Caco-2 (cell line): ENCODE results near the gene WDFY4. TPM values are rescaled to one million over a fixed set of nuclear protein-coding genes. Genes with fewer than 3 reads are reported as not detected.

Experiments used
- BruUV-seq: library from RNA; stranded (reverse); fragments of 400-500 nt; replicated peaks from 2 replicates; lab custom pipeline; 2021; lab: Mats Ljungman, UMichigan
- CTCF ChIA-PET: fragments of 300-600 bp; sonication (Branson Sonifier 250); formaldehyde crosslinking; loops from one replicate; lab custom pipeline; 2022; ENCODE audit warnings: antibody characterized with exemption; lab: Charles Lee
- POLR2A ChIA-PET: fragments of 300-600 bp; sonication (Branson Sonifier 250); formaldehyde crosslinking; loops from one replicate; lab custom pipeline; 2022; ENCODE audit warnings: antibody characterized with exemption; lab: Charles Lee
- DNase-seq, 2 experiments: peaks; one replicate each; pipeline versions ENCODE4 v3.0.0 to v3.0.0-alpha.2; 2020 to 2022
- H3K27me3 ChIP-seq: replicated peaks from 2 replicates; pipeline ENCODE4 v1.6.0; 2011; ENCODE audit warnings: low read length; ENCODE audit not compliant: control insufficient read depth, insufficient read depth
- H3K36me3 ChIP-seq: 2 replicates; pipeline ENCODE4 v1.5.1; 2011; ENCODE audit warnings: low read length; ENCODE audit not compliant: control insufficient read depth, insufficient read depth
- H3K4me1 ChIP-seq: fragments of 250-450 bp; sonication (Bioruptor Pico); 2 replicates; pipeline ENCODE4 v1.5.1; 2020; ENCODE audit warnings: mild to moderate bottlenecking
- H3K4me3 ChIP-seq: 2 replicates; pipeline ENCODE4 v1.5.1; 2011; ENCODE audit warnings: low read depth, mild to moderate bottlenecking, control low read depth, low read length
- H3K9me3 ChIP-seq: fragments of 250-450 bp; sonication (Bioruptor Pico); 2 replicates; pipeline ENCODE4 v1.5.1; 2020; ENCODE audit warnings: mild to moderate bottlenecking, moderate library complexity
- H3K27ac Mint-ChIP-seq: one replicate; pipeline ENCODE4 v1.8.0; 2022; ENCODE audit warnings: mixed read lengths; ENCODE audit not compliant: unreplicated experiment
- H3K27me3 Mint-ChIP-seq: one replicate; pipeline ENCODE4 v1.8.0; 2022; ENCODE audit warnings: mixed read lengths; ENCODE audit not compliant: insufficient read depth, unreplicated experiment
- H3K36me3 Mint-ChIP-seq: one replicate; pipeline ENCODE4 v1.8.0; 2022; ENCODE audit warnings: mild to moderate bottlenecking, mixed read lengths; ENCODE audit not compliant: insufficient read depth, unreplicated experiment
- H3K4me1 Mint-ChIP-seq: one replicate; pipeline ENCODE4 v1.8.0; 2022; ENCODE audit warnings: low read depth, mixed read lengths; ENCODE audit not compliant: unreplicated experiment
- H3K4me3 Mint-ChIP-seq: one replicate; pipeline ENCODE4 v1.8.0; 2022; ENCODE audit warnings: mild to moderate bottlenecking, moderate library complexity, mixed read lengths; ENCODE audit not compliant: unreplicated experiment
- H3K9me3 Mint-ChIP-seq: one replicate; pipeline ENCODE4 v1.8.0; 2022; ENCODE audit warnings: mixed read lengths; ENCODE audit not compliant: unreplicated experiment
- CTCF ChIP-seq, 2 experiments: fragments of 200-600 bp in 1 of 2; IDR thresholded peaks; 1 replicate in 1 of 2; 2 replicates in 1 of 2; pipeline versions ENCODE4 v1.5.1 to v1.8.0; 2011 to 2022; ENCODE audit warnings: antibody characterized with exemption in 1 of 2, control low read depth in 1 of 2, inconsistent platforms in 1 of 2, low read depth in 1 of 2, low read length in 1 of 2, mild to moderate bottlenecking in 1 of 2, moderate library complexity in 1 of 2; ENCODE audit not compliant: insufficient read depth in 1 of 2, severe bottlenecking in 1 of 2, unreplicated experiment in 1 of 2
- intact Hi-C: fragments of 100-400 bp; cut with micrococcal nuclease; formaldehyde crosslinking; loops from one replicate; pipeline ENCODE4 v1.10.0; 2022; ENCODE audit not compliant: unreplicated experiment
- total RNA-seq: library from RNA; stranded (reverse); gene quantifications from 2 replicates; pipeline ENCODE4 v1.2.3, GENCODE V29; 2022

WDFY4 gene
- total RNA-seq, 1 experiment from 2014 or later: not detected

GRCh38 chr10:48882881-48883280 lies 198.2 kb downstream of the WDFY4 start:
- Mint-ChIP-seq H3K9me3 (no peaks in the 10 kb centered on the region), H3K36me3 (no peaks in the 10 kb centered on the region), H3K27ac (no peak overlapping the region), H3K4me3 (no peak overlapping the region), H3K27me3 (peaks cover 26% of the 10 kb centered on the region), H3K4me1 (no peaks in the 10 kb centered on the region)
- CTCF ChIA-PET: interaction anchor here (0.8 kb wide), 1 partner anchor 226 kb away, joined by 4 read pairs; no protein-coding TSS in a partner anchor
- no peak for DNase-seq
- Histone ChIP-seq H3K4me1 (no peaks in the 10 kb centered on the region), H3K4me3 (no peak overlapping the region), H3K27me3 (peaks cover 2% of the 10 kb centered on the region), H3K9me3 (no peaks in the 10 kb centered on the region), H3K36me3 (no peaks in the 10 kb centered on the region)
- no peak for TF ChIP-seq CTCF (IDR thresholded peaks at IDR 0.05; ENCODE audit: insufficient read depth in 1 of 2, low read depth in 1 of 2, low read length in 1 of 2, severe bottlenecking in 1 of 2, unreplicated experiment in 1 of 2)
- intact Hi-C loops: loop anchor here (10.0 kb wide), 1 partner anchor 632 kb away; no protein-coding TSS in a partner anchor
- POLR2A ChIA-PET: no interaction called here
- BruUV-seq: no TSS peak

GRCh38 chr10:48883701-48884100 lies 199.0 kb downstream of the WDFY4 start:
- H3K4me3 ChIP-seq: no peak overlapping the region
- no peaks in the 10 kb centered on the region for H3K36me3 ChIP-seq
- H3K27me3 ChIP-seq: no peaks in the 10 kb centered on the region; the same call in 1 of the 2 replicates
- no peak for TF ChIP-seq CTCF (IDR thresholded peaks at IDR 0.05; ENCODE audit: insufficient read depth in 1 of 2, low read depth in 1 of 2, low read length in 1 of 2, severe bottlenecking in 1 of 2, unreplicated experiment in 1 of 2)
- H3K27ac Mint-ChIP-seq: no peak overlapping the region
- BruUV-seq: no TSS peak
- ChIA-PET POLR2A (no interaction called here), CTCF (no interaction called here)
- no peaks in the 10 kb centered on the region for H3K4me1 ChIP-seq
- intact Hi-C loops: loop anchor here (10.0 kb wide), 1 partner anchor 631 kb away; no protein-coding TSS in a partner anchor
- H3K4me1 Mint-ChIP-seq: no peaks in the 10 kb centered on the region
- H3K27me3 Mint-ChIP-seq: peaks cover 27% of the 10 kb centered on the region
- H3K4me3 Mint-ChIP-seq: no peak overlapping the region
- no peak for DNase-seq
- no peaks in the 10 kb centered on the region for H3K36me3 Mint-ChIP-seq
- H3K9me3 Mint-ChIP-seq: no peaks in the 10 kb centered on the region
- no peaks in the 10 kb centered on the region for H3K9me3 ChIP-seq

GRCh38 chr10:48884179-48885045 lies 199.7 kb downstream of the WDFY4 start:
- Mint-ChIP-seq H3K27ac (no peak overlapping the region), H3K9me3 (no peaks in the 10 kb centered on the region), H3K4me1 (no peaks in the 10 kb centered on the region), H3K27me3 (peaks cover 25% of the 10 kb centered on the region), H3K36me3 (no peaks in the 10 kb centered on the region), H3K4me3 (no peak overlapping the region)
- DNase-seq: no peak
- no peak overlapping the region for H3K4me3 ChIP-seq
- intact Hi-C loops: loop anchor here (1.0 to 10.0 kb wide), 2 partner anchors 280 to 630 kb away; no protein-coding TSS in a partner anchor
- H3K4me1 ChIP-seq: no peaks in the 10 kb centered on the region
- ChIA-PET CTCF (interaction anchor here (0.9 kb wide), 1 partner anchor 226 kb away, joined by 3 read pairs; no protein-coding TSS in a partner anchor), POLR2A (no interaction called here)
- H3K36me3 ChIP-seq: no peaks in the 10 kb centered on the region
- no peaks in the 10 kb centered on the region; the same call in 1 of the 2 replicates for H3K27me3 ChIP-seq
- BruUV-seq: no TSS peak
- TF ChIP-seq CTCF (IDR thresholded peaks at IDR 0.05; ENCODE audit: insufficient read depth in 1 of 2, low read depth in 1 of 2, low read length in 1 of 2, severe bottlenecking in 1 of 2, unreplicated experiment in 1 of 2): no peak
- H3K9me3 ChIP-seq: no peaks in the 10 kb centered on the region
